Muscle of back (tissue), 11 donors: Measurements from ENCODE around the gene PER2. TPM values are rescaled to one million over a fixed set of nuclear protein-coding genes. Genes with fewer than 3 reads are reported as not detected.

Experiments used
- DNase-seq, 3 donors: peaks; one replicate each; pipeline versions ENCODE4 v3.0.0 to v3.0.0-alpha.2; 2013
- polyA plus RNA-seq, 10 donors: library from polyadenylated mRNA; unstranded; fragments of 120-200 nt; gene quantifications; one replicate each; pipeline ENCODE4 v1.2.1, GENCODE V29; 2013; ENCODE audit not compliant: insufficient read length in 10 of 10

PER2 gene
- polyA plus RNA-seq, 10 donors = 3.0 to 6.2 (median 4.5) TPM

DNA sequence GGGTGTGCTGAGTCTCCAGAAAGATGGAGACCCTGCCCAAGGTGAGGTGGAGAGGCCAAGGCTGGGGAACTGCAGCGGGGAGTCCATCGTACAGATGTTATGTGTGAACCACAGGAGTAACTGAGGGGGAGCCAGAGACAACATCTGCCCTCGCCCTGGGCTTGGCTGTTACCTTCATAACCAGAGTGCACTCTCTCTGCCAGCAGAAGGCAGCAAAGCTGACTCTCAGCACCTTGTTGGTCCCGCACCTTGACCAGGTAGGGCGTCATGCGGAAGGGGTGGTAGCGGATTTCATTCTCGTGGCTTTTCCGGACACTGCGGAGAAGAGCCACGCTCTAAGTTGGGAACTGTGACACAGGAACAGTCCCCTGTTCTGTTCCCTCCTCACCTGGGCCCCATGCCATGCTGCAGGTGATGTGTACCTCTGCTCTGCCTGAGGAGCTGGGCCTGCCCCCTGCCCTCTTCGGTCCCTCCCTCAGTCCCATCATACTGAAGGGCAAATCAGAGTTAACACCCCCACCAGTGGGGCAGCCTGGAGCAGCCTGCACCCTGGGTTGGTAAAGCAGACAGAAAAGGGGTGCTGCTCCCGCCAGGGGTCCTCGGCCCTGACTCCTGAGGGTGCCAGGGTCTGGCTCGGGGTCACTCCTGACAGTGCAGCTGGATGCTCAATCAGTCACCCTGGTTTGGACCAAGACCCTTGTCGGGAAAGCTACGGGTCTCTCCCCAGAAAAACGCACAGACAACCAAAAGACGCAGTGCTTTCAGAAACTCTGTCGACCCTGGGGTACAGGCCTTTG is 20.3 kb downstream of the PER2 start:
- no peak for DNase-seq

- DNase-seq = no peak
Measured at GRCh38 chr2:238267341-238267710, 21.1 kb downstream of the PER2 start.

DNA sequence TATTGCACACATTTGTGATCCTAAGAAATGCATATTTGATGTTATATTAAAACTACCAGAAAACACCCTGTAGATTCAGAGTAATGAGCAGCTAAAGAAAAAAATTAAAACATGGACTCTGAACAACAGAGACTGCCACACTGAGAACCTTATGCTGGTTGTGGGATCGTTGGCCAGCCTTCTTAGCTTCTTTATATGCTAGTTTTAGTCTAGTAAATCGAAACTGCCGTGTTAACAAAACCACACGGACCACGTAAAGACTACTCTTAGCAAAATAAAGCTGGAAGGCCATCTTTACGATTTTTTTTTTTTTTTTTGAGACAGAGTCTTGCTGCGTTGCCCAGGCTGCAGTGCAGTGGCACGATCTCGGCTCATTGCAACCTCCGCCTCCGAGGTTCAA is 22.8 kb downstream of the PER2 start:
- no peak for DNase-seq

- DNase-seq = no peak
Measured at GRCh38 chr2:238264072-238264460, 24.3 kb downstream of the PER2 start.

DNA sequence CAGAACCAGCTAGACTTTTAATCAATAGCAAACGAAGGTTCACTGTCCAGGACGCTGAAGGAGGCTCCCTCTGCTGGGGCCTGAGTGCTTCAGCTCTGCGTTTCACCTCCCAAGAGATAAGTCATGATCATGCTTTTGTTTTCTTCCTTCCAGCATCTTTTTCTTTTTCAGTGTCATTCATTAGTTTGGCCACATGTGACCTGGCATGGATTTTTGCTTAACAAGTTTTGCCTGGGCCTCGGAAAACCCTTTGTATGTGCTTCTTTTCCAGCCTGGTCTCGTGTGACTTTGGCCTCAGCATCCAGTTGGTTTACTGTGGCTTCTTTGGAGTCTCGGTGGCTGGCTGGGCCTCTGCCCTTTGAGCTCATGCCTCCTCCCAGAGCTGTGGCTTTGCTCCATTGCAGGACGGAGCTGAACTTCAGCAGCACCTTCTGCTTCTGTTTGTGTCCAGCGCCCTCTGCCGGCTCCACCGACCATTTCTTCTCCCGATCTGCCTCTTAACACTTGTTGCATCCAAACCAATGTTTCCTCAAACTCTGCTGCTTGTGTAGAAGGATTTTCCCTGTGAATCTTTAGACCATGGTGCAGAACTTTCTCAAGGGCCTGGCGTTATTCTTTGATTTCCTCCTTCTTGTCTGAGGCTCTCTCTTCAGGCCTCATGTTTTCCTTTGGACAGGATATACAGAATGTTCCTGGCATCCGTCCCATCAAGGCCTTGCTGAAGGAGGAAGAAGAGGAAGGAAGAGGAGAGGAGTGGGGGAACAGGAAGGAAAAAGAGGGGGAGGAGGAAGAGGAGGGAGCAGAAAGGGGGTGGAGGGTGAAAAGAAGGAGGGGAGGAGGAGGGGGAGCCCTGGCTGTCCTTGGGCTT is 25.0 kb downstream of the PER2 start:
- DNase-seq = peak; percentile 87 to 96 (median 92)

- DNase-seq = no peak
Measured at GRCh38 chr2:238262496-238263122, 25.8 kb downstream of the PER2 start.

GRCh38 chr2:238261718-238262375 is 26.6 kb downstream of the PER2 start:
- DNase-seq = no peak

- DNase-seq = peak in 1 of 3 donors; percentile 52
Measured at GRCh38 chr2:238260883-238261282, 27.5 kb downstream of the PER2 start.

DNA sequence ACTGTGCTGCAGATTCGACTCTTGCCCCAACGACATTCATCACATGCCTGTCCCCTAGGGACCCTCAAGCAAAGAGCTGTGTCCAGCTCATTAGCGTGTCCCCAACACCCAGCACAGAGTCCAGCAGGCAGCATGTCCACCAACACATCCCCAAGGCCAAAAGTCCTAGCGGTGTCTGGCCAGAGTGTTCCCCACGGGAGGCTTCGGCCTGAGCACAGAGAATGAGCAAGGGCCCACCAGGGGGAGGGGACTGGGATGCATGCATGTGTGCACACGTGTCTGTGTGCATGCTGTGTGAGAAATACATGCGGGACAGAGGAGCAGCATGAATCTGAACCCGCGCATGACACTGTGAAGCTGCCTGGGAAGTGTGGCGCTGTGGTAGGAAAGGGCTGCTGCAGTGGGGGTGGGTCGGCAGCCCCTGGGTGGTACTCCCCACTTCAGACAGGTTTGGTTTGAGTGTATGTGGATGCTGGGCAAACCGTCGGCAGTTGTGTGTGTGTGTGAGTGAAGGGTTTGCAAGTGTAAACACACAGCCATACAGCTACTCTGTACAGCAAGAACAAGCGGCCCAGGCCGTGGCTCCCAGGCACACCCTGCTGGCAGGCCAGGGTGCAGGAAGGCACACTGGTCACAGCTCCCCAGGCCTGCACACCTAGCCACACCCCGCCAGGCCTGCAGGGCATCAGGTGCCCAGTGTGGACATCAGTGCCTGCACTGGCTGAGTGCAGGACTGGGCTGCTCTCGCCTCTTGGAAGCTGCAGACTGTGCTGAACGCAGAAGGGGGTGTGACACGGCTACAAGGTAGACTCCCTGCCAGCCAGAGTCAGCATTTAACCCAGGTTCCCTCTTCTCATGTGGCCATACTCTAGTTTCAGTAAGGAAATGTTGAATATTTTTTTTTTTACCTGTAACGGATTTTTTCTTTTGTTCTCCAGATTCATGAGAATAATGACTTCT is 29.1 kb downstream of the PER2 start:
- DNase-seq = no peak

DNA sequence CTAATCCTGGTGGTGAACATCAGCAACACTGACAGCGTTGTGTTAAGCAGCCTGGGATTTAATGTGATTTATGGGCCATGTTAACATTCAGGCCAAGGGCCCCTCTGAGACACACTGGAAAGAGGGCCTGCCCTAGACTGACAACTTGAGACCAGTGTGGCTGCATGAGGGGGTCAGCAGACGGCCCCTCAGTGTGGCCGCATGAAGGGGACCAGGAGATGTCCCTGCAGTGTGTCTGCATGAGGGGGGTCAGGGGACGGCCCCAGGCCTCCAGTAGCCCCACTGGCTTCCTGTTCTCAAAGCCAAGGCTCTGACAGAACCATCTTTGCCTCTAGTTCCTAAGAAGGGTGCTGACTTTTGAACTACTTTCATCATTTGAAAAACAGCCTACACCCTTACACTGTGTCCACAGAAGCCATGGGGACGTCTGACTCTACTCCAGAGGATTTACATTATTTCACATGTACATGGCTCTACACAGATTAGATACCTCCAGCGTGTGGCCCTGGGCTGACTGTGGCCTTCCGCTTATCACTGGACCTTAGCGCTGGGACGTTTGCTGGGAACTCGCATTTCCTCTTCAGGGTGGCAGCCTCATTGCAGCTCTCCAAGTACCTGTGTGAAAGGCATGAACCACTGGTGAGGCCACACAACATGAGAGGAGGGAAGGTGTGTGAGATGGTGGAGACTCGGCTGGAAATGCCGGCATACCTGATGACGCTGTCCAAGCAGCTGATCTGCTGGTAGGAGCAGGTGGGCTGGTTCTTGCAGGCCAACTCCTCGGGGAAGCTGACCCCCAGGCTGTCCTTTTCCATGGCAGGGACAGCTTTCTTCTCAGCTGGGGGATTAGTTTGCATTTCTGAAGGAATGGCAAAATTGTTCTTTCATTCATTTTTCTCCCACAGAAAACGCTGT is 30.4 kb downstream of the PER2 start:
- no peak for DNase-seq

DNA sequence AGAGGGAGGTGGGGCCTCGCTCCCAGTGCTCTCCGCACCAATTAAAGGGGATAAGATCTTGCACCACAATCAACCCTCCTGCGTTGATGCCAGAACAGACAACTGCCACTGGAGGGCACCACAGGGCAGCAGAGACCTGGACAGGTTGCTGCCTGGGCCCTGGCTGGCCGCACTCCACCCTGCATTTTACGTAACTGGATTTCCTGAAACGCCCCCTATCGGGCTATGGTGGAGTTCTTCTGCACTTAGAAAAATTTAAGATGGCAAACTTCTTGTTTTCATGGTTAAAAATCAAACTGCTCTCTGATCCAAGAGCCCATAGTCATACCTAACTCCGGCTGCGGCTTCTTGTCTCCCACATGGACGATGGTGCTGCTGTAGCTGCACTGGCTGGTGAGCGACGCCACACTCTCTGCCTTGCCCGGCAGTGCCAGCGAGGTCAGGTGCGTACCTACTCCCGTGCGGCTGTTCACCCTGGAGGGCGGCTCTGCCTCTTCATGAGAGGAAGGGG is 31.8 kb downstream of the PER2 start:
- DNase-seq = peak in 1 of 3 donors; percentile 56

- DNase-seq = no peak
Measured at GRCh38 chr2:238256111-238256510, 32.3 kb downstream of the PER2 start.

DNA sequence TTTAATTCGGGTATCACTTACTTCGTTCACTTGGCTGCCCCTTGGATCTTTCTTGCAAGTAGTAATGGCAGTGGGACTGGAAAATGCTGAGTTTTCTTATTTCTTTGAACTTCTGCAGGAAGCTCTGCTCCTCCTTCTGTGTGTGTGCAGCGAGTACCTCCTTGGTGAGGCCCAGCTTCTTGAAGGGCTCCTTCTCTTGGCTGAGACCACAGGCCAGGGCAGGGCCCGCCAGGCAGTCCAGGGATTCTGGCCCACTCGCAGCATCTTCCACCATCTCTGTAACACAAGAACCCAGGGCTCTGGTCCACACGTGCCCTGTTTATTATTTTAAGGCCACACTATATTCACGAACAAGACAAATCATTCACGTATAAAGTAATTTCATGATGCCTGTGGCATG is 32.8 kb downstream of the PER2 start:
- DNase-seq = no peak

GRCh38 chr2:238255151-238255551 is 33.3 kb downstream of the PER2 start:
- DNase-seq = no peak

DNA sequence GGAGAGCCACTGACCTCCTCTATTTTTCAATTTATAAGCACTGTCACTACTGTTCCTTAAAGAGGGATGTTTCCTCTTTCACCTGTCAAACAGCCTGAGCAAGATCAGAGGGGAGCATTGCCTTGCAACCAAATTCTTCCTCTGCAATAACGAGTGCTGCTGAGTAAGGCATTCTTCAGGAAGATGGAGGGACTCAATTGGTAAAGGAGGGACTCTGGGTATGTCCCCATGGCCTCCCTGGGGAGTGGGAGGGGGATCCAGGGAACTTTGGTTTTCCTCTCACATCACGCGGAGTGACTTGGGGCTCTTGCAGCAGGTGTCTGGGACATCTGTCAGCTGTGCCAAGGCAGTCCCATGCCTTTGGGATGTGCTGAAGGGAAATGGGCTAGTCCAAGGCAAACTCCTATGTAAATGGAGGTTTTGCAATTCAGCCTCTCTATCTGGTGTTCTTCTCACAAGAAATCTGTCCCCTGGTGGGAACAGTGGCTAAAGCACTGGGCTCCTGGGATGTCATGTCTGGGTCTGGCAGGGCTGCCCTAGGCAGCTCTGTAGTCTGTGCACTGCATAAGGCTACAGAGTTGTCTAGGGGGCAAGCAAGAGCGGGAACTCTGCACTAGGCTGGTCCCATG is 34.2 kb downstream of the PER2 start:
- no peak for DNase-seq

- DNase-seq = no peak
Measured at GRCh38 chr2:238252766-238253630, 35.4 kb downstream of the PER2 start.

GRCh38 chr2:238251986-238252385 is 36.4 kb downstream of the PER2 start:
- no peak for DNase-seq

DNA sequence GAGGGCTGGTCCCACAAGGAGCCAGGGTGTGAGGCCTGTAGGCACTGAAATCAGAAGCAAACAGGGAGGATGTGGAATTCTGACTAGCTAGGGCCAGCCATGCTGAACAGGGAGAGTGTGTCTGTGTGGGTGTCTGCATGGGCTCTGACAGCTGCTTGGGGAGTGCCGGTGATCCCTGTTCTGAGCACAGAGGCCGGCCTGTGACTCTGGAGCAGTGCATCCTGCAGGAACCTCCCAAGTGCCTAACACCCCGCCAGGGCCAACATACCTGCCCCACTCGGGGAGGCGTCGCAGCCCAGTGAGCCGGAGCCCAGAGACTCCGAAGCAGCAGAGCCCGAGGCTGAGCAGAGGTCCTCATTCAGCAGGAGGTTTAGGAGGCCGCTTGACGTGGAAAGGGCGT is 37.1 kb downstream of the PER2 start:
- DNase-seq = no peak
